ENCODE data around the gene DTHD1. TPM values are rescaled to one million over a fixed set of nuclear protein-coding genes. Genes with fewer than 3 reads are reported as not detected.

The DTHD1 gene
- total RNA-seq, 4 donors from 2014 or later = 0.26 to 0.66 TPM; not detected in 2

GRCh38 chr4:36277533-36277932, 3.9 kb upstream of the DTHD1 start:
- Histone ChIP-seq H3K4me3 (no peak overlapping the region), H3K27me3 (peaks cover 0 to 5% (median 0%) of the 10 kb centered on the region in 4 donors), H3K27ac (replicated peaks in 1 of 4) (no peak overlapping the region), H3K36me3 (no peaks in the 10 kb centered on the region), H3K4me1 (no peaks in the 10 kb centered on the region), H3K9me3 (no peaks in the 10 kb centered on the region)
- TF ChIP-seq CTCF (IDR thresholded peaks at IDR 0.05) (no peak), POLR2A (IDR thresholded peaks at IDR 0.05; ENCODE audit: low read depth) (no peak), POLR2AphosphoS5 (IDR thresholded peaks at IDR 0.05) (no peak), EP300 (IDR thresholded peaks at IDR 0.05) (no peak)
- intact Hi-C loops (cut with DNase I) = no loop called here
- 74% methylated on average over 4 of the region's 4 CpGs for WGBS
- no peak for DNase-seq (ENCODE audit: extremely low spot score)

GRCh38 chr4:36278789-36279188, 2.6 kb upstream of the DTHD1 start:
- H3K9me3 ChIP-seq = no peaks in the 10 kb centered on the region
- H3K4me1 ChIP-seq = no peaks in the 10 kb centered on the region
- no peak overlapping the region for H3K4me3 ChIP-seq
- peaks cover 0 to 5% (median 0%) of the 10 kb centered on the region in 4 donors for H3K27me3 ChIP-seq
- TF ChIP-seq POLR2AphosphoS5 (IDR thresholded peaks at IDR 0.05) (no peak), CTCF (IDR thresholded peaks at IDR 0.05) (no peak), POLR2A (IDR thresholded peaks at IDR 0.05; ENCODE audit: low read depth) (no peak), EP300 (IDR thresholded peaks at IDR 0.05) (no peak)
- WGBS = 65% methylated on average over 2 of the region's 2 CpGs
- no peaks in the 10 kb centered on the region for H3K36me3 ChIP-seq
- intact Hi-C loops (cut with DNase I) = no loop called here
- H3K27ac ChIP-seq (replicated peaks in 1 of 4) = no peak overlapping the region
- no peak for DNase-seq (ENCODE audit: extremely low spot score)

- H3K4me3 ChIP-seq = no peak overlapping the region
- TF ChIP-seq EP300 (IDR thresholded peaks at IDR 0.05) (no peak), CTCF (IDR thresholded peaks at IDR 0.05) (no peak), POLR2AphosphoS5 (IDR thresholded peaks at IDR 0.05) (no peak), POLR2A (IDR thresholded peaks at IDR 0.05; ENCODE audit: low read depth) (no peak)
- no peak for DNase-seq (ENCODE audit: extremely low spot score)
- WGBS = 56% methylated on average over 4 of the region's 4 CpGs
- H3K9me3 ChIP-seq = no peaks in the 10 kb centered on the region
- intact Hi-C loops (cut with DNase I) = no loop called here
- H3K36me3 ChIP-seq = no peaks in the 10 kb centered on the region
- H3K4me1 ChIP-seq = no peaks in the 10 kb centered on the region
- peaks cover 0 to 5% (median 0%) of the 10 kb centered on the region in 4 donors for H3K27me3 ChIP-seq
- H3K27ac ChIP-seq (replicated peaks in 1 of 4) = no peak overlapping the region
Measured at GRCh38 chr4:36280555-36280954, 861 bp upstream of the DTHD1 start.

- Histone ChIP-seq H3K36me3 (no peaks in the 10 kb centered on the region), H3K27me3 (peaks cover 0 to 5% (median 0%) of the 10 kb centered on the region in 4 donors), H3K9me3 (no peaks in the 10 kb centered on the region), H3K4me3 (no peak overlapping the region), H3K27ac (replicated peaks in 1 of 4) (no peak overlapping the region), H3K4me1 (no peaks in the 10 kb centered on the region)
- TF ChIP-seq POLR2A (IDR thresholded peaks at IDR 0.05; ENCODE audit: low read depth) (no peak), CTCF (IDR thresholded peaks at IDR 0.05) (no peak), EP300 (IDR thresholded peaks at IDR 0.05) (no peak), POLR2AphosphoS5 (IDR thresholded peaks at IDR 0.05) (no peak)
- DNase-seq (ENCODE audit: extremely low spot score) = no peak
- intact Hi-C loops (cut with DNase I) = no loop called here
Measured at GRCh38 chr4:36282503-36283030, 1.2 kb downstream of the DTHD1 start.

- 76% methylated on average over 2 of the region's 2 CpGs for WGBS
- no peaks in the 10 kb centered on the region for H3K4me1 ChIP-seq
- TF ChIP-seq POLR2A (IDR thresholded peaks at IDR 0.05; ENCODE audit: low read depth) (no peak), EP300 (IDR thresholded peaks at IDR 0.05) (no peak), CTCF (IDR thresholded peaks at IDR 0.05) (no peak), POLR2AphosphoS5 (IDR thresholded peaks at IDR 0.05) (no peak)
- peaks cover 0 to 5% (median 0%) of the 10 kb centered on the region in 4 donors for H3K27me3 ChIP-seq
- no peaks in the 10 kb centered on the region for H3K9me3 ChIP-seq
- intact Hi-C loops (cut with DNase I) = no loop called here
- no peaks in the 10 kb centered on the region for H3K36me3 ChIP-seq
- H3K27ac ChIP-seq (replicated peaks in 1 of 4) = no peak overlapping the region
- DNase-seq (ENCODE audit: extremely low spot score) = no peak
- no peak overlapping the region for H3K4me3 ChIP-seq
Measured at GRCh38 chr4:36283912-36284465, 2.6 kb downstream of the DTHD1 start.

Measured in esophagus muscularis mucosa (tissue), 4 donors.